ENCODE results near the gene MARK1.

Gene MARK1

GRCh38 chr1:220521778-220522177 is 6.2 kb upstream of the MARK1 start:
- Histone ChIP-seq H3K79me2 (ENCODE audit: insufficient read depth, low read length) (no peaks in the 10 kb centered on the region), H3K9me3 (ENCODE audit: insufficient read depth, low read length, severe bottlenecking) (no peaks in the 10 kb centered on the region), H2AFZ (ENCODE audit: low read depth, low read length) (no peak overlapping the region), H3K27me3 (ENCODE audit: insufficient read depth, low read length, poor library complexity) (no peaks in the 10 kb centered on the region), H3K4me2 (ENCODE audit: insufficient read depth, low read length) (no peak overlapping the region), H3K27ac (ENCODE audit: low read length) (no peak overlapping the region), H3K9ac (ENCODE audit: low read depth, low read length) (no peak overlapping the region), H3K4me3 (ENCODE audit: low read depth in 1 of 2, low read length in 2 of 2) (no peak overlapping the region), H3K36me3 (ENCODE audit: insufficient read depth, low read length) (no peaks in the 10 kb centered on the region), H4K20me1 (ENCODE audit: insufficient read depth, low read length) (no peaks in the 10 kb centered on the region), H3K4me1 (ENCODE audit: insufficient read depth, low read length) (no peaks in the 10 kb centered on the region)
- DNase-seq (no peak), ATAC-seq (ENCODE audit: insufficient read depth, low read depth) (no peak)
- TF ChIP-seq CTCF (IDR thresholded peaks at IDR 0.05; ENCODE audit: borderline replicate concordance, extremely low read depth, low read length, poor library complexity, severe bottlenecking), result no peak
- no peak for TF ChIP-seq EZH2 (IDR thresholded peaks at IDR 0.05; ENCODE audit: borderline replicate concordance, low read depth, low read length, severe bottlenecking)

GRCh38 chr1:220526294-220526693 is 1.6 kb upstream of the MARK1 start:
- TF ChIP-seq CTCF (IDR thresholded peaks at IDR 0.05; ENCODE audit: borderline replicate concordance, extremely low read depth, low read length, poor library complexity, severe bottlenecking) (no peak), EZH2 (IDR thresholded peaks at IDR 0.05; ENCODE audit: borderline replicate concordance, low read depth, low read length, severe bottlenecking) (no peak)
- no peaks in the 10 kb centered on the region for H3K4me1 ChIP-seq (ENCODE audit: insufficient read depth, low read length)
- ATAC-seq (ENCODE audit: insufficient read depth, low read depth) (no peak), DNase-seq (no peak)
- no peak overlapping the region for H3K4me2 ChIP-seq (ENCODE audit: insufficient read depth, low read length)
- H3K27ac ChIP-seq (ENCODE audit: low read length), result no peak overlapping the region
- no peaks in the 10 kb centered on the region for H3K79me2 ChIP-seq (ENCODE audit: insufficient read depth, low read length)
- no peak overlapping the region for H3K9ac ChIP-seq (ENCODE audit: low read depth, low read length)
- no peaks in the 10 kb centered on the region for H4K20me1 ChIP-seq (ENCODE audit: insufficient read depth, low read length)
- no peaks in the 10 kb centered on the region for H3K9me3 ChIP-seq (ENCODE audit: insufficient read depth, low read length, severe bottlenecking)
- no peak overlapping the region for H3K4me3 ChIP-seq (ENCODE audit: low read depth in 1 of 2, low read length in 2 of 2)
- no peaks in the 10 kb centered on the region for H3K36me3 ChIP-seq (ENCODE audit: insufficient read depth, low read length)
- no peaks in the 10 kb centered on the region for H3K27me3 ChIP-seq (ENCODE audit: insufficient read depth, low read length, poor library complexity)
- no peak overlapping the region for H2AFZ ChIP-seq (ENCODE audit: low read depth, low read length)

GRCh38 chr1:220527279-220527907 is 543 bp upstream of the MARK1 start:
- no peaks in the 10 kb centered on the region for H4K20me1 ChIP-seq (ENCODE audit: insufficient read depth, low read length)
- DNase-seq (no peak), ATAC-seq (ENCODE audit: insufficient read depth, low read depth) (no peak)
- no peak overlapping the region for H3K4me2 ChIP-seq (ENCODE audit: insufficient read depth, low read length)
- TF ChIP-seq CTCF (IDR thresholded peaks at IDR 0.05; ENCODE audit: borderline replicate concordance, extremely low read depth, low read length, poor library complexity, severe bottlenecking) (no peak), EZH2 (IDR thresholded peaks at IDR 0.05; ENCODE audit: borderline replicate concordance, low read depth, low read length, severe bottlenecking) (no peak)
- H3K9me3 ChIP-seq (ENCODE audit: insufficient read depth, low read length, severe bottlenecking), result no peaks in the 10 kb centered on the region
- H3K27ac ChIP-seq (ENCODE audit: low read length), result no peak overlapping the region
- no peak overlapping the region for H3K9ac ChIP-seq (ENCODE audit: low read depth, low read length)
- no peak overlapping the region for H2AFZ ChIP-seq (ENCODE audit: low read depth, low read length)
- H3K36me3 ChIP-seq (ENCODE audit: insufficient read depth, low read length), result no peaks in the 10 kb centered on the region
- H3K79me2 ChIP-seq (ENCODE audit: insufficient read depth, low read length), result no peaks in the 10 kb centered on the region
- H3K4me3 ChIP-seq (ENCODE audit: low read depth in 1 of 2, low read length in 2 of 2), result no peak overlapping the region
- no peaks in the 10 kb centered on the region for H3K27me3 ChIP-seq (ENCODE audit: insufficient read depth, low read length, poor library complexity)
- no peaks in the 10 kb centered on the region for H3K4me1 ChIP-seq (ENCODE audit: insufficient read depth, low read length)

Data from DND-41 (cell line).